Activated T-cell treated with anti-CD3 and anti-CD28 coated beads, Interleukin-2, amount 50 U/mL, for 1 hour (primary cell): Measurements from ENCODE around the gene IL16.

ENCODE experiments used
- DNase-seq: peaks from one replicate; pipeline ENCODE4 v3.0.0-alpha.2; 2020

The IL16 gene

GRCh38 chr15:81278306-81279029 is 81.8 kb downstream of the IL16 start:
- no peak for DNase-seq

- no peak for DNase-seq
Measured at GRCh38 chr15:81279621-81280485, 83.2 kb downstream of the IL16 start.

DNA sequence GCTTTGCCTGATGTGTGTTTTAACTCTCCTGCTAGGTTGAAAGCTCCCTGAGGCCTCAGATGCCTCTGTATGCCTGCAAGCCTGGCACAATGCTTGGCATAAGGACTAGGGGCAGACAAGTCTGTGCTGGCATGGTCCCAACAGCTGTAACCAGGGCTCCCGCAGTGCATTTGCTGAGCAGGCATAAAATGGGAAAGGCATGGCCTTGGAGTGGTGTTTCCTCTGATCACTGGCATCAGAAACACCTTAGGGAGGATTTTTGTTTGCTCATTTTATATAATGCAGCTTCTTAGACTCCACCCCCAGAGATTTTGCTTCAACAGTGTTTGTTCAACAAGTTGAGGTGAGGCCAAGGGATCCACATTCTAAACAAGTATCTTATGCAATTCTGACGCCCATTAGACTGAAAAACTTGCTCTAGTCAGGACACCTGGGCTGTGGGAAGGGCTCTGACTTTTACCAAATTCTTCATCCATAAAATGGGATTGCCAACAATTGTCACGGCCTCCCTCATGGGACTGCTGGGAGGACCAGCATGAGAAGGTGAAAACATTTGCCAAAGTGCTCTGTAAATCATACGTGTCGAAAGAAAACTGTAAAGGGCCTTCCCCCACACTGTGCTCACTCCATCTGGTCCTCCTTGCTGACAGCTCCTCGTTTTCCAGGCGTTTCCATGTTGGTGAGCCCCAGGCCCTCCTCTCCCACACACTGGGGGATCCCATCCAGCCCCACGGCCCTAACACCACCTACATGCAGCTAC is 84.2 kb downstream of the IL16 start:
- DNase-seq, result no peak

DNA sequence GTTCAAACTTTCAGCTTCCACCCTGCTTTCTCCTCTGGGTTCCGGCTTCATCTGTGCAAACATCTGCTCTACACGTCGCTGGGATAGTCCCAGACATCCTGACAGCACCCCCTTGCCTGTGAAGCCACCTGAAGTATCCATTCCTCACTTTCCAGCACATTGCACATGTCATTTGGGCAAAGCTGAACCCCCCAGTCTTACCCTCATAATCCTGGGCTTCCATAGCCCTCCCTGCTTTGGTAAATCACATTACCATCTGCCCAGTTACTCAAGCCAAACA is 84.7 kb downstream of the IL16 start:
- no peak for DNase-seq

DNA sequence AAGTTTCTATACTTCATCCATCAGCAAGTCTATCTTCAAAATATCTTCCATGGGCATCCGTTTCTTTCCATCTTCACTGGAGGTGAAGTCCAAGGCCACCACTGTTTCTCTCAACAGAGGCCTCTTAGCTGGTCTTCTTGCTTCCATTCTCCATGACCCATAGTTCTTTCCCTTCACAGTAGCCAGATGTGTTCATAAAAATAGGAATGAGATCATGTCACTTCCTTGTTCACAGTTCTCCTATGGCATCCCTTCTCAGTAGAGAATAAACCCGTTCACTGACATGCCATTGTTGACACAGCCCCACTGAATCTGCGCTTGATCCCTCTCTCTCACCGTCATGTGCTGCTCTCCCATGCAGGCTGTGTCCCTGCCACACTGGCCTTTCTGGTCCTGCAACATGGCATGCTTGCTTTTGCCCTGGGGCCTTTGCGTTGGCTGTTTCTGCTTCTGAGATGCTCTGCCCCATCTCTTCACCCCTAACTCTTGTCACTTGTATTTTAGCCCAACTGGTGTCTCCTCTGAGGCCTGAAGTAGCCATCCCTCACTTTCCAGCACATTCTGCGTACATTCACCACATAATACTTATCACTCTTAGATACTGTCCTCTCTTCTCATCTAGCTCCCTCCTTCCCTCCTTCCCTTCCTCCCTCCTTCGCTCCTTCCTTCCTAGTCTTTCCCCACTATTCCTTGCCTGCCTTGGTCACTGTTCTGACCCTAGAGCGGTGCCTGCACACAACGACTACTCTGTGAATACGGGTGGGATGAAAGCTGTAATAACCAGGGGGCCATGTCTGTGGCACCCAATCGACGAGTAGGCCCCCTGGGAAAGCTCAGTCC is 85.3 kb downstream of the IL16 start:
- no peak for DNase-seq

DNA sequence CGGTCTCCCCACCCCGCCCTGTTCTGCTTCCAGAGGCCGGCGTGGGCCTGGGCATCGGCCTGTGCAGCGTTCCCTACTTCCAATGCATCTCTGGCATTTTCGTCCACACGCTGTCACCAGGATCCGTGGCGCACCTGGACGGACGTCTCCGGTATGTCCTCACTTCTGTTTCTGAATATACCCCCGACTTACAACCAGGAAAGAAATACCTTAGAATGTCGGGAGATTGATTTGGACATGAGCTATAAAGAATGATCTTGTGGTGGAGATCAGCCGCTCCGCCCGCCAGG is 85.9 kb downstream of the IL16 start:
- DNase-seq, result no peak

GRCh38 chr15:81282911-81283310 is 86.2 kb downstream of the IL16 start:
- no peak for DNase-seq

GRCh38 chr15:81284256-81285031 is 87.8 kb downstream of the IL16 start:
- DNase-seq, result no peak

- no peak for DNase-seq
Measured at GRCh38 chr15:81285461-81285860, 88.8 kb downstream of the IL16 start.

DNA sequence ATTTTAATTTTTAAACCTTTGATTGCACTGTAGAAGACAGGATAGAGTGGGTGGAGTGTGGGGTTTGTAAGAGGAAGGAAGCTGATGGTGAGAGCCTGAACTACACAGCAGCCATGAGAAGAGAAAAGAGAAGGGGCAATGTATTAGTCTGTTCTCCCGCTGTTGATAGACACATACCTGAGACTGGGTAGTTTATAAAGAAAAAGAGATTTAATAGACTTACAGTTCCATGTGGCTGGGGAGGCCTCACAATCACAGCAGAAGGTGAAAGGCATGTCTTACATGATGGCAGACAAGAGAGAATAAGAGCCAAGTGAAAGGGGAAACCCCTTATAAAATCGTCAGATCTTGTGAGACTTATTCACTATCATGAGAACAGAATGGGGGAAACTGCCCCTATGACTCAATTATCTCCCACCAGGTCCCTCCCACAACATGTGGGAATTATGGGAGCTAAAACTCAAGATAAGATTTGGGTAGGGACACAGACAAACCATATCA is 90.0 kb downstream of the IL16 start:
- no peak for DNase-seq

DNA sequence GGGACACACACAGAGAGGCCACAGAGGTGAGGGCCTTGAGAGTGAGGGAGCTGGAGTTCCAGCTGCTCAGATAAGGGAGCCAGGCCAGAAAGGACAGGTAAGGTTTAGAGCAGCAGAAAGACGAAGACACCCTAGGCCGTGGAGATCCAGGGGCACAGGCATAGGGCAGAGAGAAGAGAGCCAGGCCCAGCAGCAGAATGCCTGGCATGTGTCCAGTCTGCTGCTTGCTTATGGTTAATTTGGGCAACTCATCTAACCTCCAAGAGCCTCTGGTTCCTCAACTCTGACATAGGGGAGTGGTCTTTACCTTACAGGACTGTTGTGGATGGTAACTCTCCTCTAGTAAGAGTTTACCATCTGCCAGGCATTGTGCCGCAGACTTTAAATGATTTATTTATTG is 91.4 kb downstream of the IL16 start:
- DNase-seq, result no peak

DNA sequence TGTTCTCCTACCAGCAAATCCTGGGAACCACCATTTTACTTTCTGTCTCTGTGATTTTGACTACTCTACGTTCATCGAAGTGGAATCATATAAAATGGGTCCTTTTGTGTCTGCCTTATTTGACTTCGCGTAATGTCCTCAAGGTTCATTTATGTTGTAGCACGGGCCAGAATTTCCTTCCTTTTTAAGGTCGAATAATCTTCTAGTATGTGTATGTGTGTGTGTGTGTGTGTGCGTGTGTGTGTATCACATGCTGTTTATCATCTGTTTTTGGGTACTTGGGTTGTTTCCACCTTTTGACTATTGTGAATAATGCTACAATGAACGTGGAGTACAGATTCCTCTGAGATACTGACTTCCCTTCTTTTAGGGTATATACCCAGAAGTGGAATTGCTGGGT is 91.9 kb downstream of the IL16 start:
- no peak for DNase-seq

GRCh38 chr15:81289910-81290309 is 93.2 kb downstream of the IL16 start:
- no peak for DNase-seq

- DNase-seq, result no peak
Measured at GRCh38 chr15:81291916-81292522, 95.3 kb downstream of the IL16 start.

DNA sequence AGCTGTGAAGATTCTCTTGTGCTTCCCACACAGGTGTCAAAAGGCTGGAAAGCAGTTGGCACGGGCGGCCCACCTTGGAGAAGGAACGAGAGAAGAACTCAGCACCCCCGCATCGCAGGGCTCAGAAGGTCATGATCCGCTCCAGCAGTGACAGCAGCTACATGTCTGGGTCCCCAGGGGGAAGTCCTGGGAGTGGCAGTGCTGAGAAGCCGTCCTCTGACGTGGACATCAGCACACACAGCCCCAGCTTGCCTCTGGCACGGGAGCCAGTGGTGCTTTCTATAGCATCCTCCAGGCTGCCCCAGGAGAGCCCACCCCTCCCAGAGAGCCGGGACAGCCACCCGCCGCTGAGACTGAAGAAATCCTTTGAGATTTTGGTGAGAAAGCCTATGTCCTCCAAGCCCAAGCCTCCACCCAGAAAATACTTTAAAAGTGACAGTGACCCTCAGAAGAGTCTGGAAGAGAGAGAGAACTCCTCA is 95.9 kb downstream of the IL16 start:
- DNase-seq, result peak; percentile 52

- peak; percentile 70 for DNase-seq
Measured at GRCh38 chr15:81293728-81294515, 97.2 kb downstream of the IL16 start.

- DNase-seq, result no peak
Measured at GRCh38 chr15:81294516-81294880, 97.8 kb downstream of the IL16 start.

DNA sequence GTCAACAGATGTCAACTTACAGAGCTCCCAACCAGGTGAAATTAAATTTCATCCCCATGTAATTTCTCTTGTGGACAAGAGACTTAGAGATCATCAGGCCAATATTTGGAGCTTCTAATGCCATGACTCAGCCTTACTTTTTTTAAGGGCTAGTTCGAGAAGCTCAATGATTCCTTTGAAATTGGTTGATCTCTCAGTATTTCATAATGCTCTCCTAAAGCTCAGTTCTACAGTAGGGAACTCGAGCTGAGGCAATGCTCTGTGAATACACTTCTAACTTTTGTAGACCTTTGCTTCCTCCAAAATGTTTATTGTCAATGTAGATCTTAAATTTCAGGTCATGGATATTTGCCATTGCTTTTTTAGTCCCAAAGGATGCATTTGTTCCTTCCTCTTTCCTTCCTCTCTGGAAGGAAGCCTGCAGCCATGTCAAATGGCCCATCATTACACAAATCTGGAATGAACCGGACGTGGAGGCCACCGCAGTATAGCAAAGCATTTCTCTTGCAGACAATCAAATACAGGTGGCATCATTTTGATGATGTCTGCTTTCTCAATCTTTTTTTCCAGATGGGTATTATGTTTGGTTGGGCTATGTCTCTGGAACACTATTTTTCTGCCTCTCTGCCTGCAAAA is 98.9 kb downstream of the IL16 start:
- no peak for DNase-seq

DNA sequence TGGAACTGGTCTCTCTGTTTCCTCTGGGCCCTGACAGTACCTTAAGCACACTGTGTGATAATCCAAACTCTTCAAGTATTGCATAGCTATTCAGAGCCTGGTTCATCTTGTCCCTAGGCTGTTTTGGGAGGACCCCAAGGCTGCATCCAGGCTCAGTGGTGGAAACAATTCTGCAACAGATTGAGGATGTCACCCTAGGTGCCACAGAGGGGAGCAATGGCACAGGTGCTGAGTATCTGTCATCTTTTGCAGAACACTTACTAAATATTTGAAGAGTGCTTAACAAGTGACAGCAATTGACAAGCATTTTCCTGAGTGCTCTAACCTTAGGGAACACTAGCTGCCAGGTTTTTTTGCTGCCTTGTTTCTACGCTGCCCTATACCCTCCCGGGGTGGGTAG is 99.5 kb downstream of the IL16 start:
- DNase-seq, result no peak

DNA sequence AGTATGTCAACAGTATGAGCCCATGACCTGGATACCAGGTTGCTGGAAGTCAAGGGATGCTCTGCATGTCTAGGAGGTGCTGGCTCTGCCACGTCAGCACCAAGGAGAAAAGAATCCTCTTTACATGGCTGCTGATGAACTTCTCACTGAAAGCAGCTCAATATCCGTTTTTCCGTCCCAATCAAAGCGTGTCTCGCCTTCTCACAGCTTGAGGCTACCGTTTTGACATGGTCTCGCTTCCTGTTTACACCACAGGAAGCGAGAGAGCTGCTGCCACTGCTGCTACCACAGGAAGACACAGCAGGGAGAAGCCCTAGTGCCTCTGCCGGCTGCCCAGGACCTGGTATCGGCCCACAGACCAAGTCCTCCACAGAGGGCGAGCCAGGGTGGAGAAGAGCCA is 100.0 kb downstream of the IL16 start:
- peak; percentile 65 for DNase-seq
